Measurements from ENCODE around the gene NANOGP8. TPM values are rescaled to one million over a fixed set of nuclear protein-coding genes. Genes with fewer than 3 reads are reported as not detected.
"Not testable (repeated sequence)": the region's sequence is repeated elsewhere in the genome, so short reads cannot be mapped to it uniquely, and the experiment has no call there.

The NANOGP8 gene
- total and polyA plus RNA-seq, 9 donors = 0.16 to 3.3 (median 0.92) TPM

- intact Hi-C loops (cut with DNase I) = no loop called here
- no peaks in the 10 kb centered on the region for H3K27me3 ChIP-seq
- no peaks in the 10 kb centered on the region for H3K4me1 ChIP-seq (ENCODE audit: insufficient read depth)
- no peak overlapping the region for H3K27ac ChIP-seq
- H3K9me3 ChIP-seq = no peaks in the 10 kb centered on the region
- 93 to 96% (median 94%) methylated on average over 2 of the region's 2 CpGs for WGBS, 3 donors
- no peak overlapping the region for H3K4me3 ChIP-seq
- TF ChIP-seq POLR2A (IDR thresholded peaks at IDR 0.05) = no peak
- TF ChIP-seq, protein P1, sequence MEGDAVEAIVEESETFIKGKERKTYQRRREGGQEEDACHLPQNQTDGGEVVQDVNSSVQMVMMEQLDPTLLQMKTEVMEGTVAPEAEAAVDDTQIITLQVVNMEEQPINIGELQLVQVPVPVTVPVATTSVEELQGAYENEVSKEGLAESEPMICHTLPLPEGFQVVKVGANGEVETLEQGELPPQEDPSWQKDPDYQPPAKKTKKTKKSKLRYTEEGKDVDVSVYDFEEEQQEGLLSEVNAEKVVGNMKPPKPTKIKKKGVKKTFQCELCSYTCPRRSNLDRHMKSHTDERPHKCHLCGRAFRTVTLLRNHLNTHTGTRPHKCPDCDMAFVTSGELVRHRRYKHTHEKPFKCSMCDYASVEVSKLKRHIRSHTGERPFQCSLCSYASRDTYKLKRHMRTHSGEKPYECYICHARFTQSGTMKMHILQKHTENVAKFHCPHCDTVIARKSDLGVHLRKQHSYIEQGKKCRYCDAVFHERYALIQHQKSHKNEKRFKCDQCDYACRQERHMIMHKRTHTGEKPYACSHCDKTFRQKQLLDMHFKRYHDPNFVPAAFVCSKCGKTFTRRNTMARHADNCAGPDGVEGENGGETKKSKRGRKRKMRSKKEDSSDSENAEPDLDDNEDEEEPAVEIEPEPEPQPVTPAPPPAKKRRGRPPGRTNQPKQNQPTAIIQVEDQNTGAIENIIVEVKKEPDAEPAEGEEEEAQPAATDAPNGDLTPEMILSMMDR (IDR thresholded peaks at IDR 0.05) = no peak
- no peak for TF ChIP-seq EP300 (IDR thresholded peaks at IDR 0.05)
- H3K36me3 ChIP-seq = no peaks in the 10 kb centered on the region
- no peak for DNase-seq
Observed at GRCh38 chr15:35089551-35089950, 4.5 kb upstream of the NANOGP8 start.

- no peaks in the 10 kb centered on the region for H3K27me3 ChIP-seq
- no peaks in the 10 kb centered on the region for H3K4me1 ChIP-seq (ENCODE audit: insufficient read depth)
- 77 to 92% (median 83%) methylated on average over 1 of the region's 1 CpG for WGBS, 3 donors
- no peak overlapping the region for H3K27ac ChIP-seq
- DNase-seq = no peak
- intact Hi-C loops (cut with DNase I) = no loop called here
- TF ChIP-seq EP300 (IDR thresholded peaks at IDR 0.05) = no peak
- TF ChIP-seq, protein P1 (IDR thresholded peaks at IDR 0.05) = no peak
- TF ChIP-seq POLR2A (IDR thresholded peaks at IDR 0.05) = no peak
- H3K4me3 ChIP-seq = no peak overlapping the region
- H3K36me3 ChIP-seq = no peaks in the 10 kb centered on the region
- no peaks in the 10 kb centered on the region for H3K9me3 ChIP-seq
Observed at GRCh38 chr15:35088329-35088728, 3.2 kb upstream of the NANOGP8 start.

GRCh38 chr15:35087759-35088158 lies 2.7 kb upstream of the NANOGP8 start:
- TF ChIP-seq, protein P1 (IDR thresholded peaks at IDR 0.05) = no peak
- no peak for TF ChIP-seq POLR2A (IDR thresholded peaks at IDR 0.05)
- TF ChIP-seq EP300 (IDR thresholded peaks at IDR 0.05) = no peak
- WGBS, 3 donors = 64 to 70% (median 64%) methylated on average over 3 of the region's 3 CpGs
- H3K36me3 ChIP-seq = no peaks in the 10 kb centered on the region
- no peaks in the 10 kb centered on the region for H3K4me1 ChIP-seq (ENCODE audit: insufficient read depth)
- H3K27me3 ChIP-seq = no peaks in the 10 kb centered on the region
- intact Hi-C loops (cut with DNase I) = no loop called here
- no peaks in the 10 kb centered on the region for H3K9me3 ChIP-seq
- H3K27ac ChIP-seq = no peak overlapping the region
- no peak for DNase-seq
- no peak overlapping the region for H3K4me3 ChIP-seq

DNA sequence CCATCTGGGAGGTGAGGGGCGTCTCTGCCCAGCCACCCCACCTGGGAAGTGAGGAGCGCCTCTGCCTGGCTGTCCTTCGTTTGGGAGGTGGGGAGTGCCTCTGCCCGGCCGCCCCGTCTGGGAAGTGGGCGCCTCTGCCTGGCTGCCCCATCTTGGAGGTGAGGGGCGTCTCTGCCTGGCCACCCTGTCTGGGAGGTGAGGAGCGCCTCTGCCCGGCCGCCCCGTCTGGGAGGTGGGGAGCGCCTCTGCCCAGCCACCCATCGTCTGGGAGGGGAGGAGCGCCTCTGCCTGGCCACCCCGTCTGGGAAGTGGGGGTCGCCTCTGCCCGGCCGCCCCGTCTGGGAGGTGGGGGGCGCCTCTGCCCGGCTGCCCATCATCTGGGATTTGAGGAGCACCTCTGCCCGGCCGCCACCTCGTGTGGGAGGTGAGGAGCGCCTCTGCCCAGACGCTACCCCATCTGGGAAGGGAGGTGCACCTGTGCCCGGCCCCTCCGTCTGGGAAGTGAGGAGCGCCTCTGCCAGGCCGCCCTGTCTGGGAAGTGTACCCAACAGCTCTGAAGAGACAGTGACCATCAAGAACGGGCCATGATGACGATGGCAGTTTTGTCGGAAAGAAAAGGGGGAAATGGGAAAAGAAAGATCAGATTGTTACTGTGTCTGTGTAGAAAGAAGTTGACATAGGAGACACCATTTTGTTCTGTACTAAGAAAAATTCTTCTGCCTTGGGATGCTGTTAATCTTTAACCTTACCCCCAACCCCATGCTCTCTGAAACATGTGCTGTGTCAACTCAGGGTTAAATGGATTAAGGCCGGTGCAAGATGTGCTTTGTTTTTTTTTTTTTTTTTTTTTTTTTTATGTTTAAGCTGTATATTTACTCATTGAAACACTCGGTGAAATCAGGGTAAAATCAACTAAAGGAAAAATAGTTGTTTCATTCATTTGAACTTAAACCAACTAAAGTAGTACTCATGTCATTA lies 2.4 kb downstream of the NANOGP8 start:
- intact Hi-C loops (cut with DNase I); H3K9me3 ChIP-seq; H3K4me1 ChIP-seq (ENCODE audit: insufficient read depth); DNase-seq; H3K36me3 ChIP-seq; H3K27ac ChIP-seq; H3K4me3 ChIP-seq; H3K27me3 ChIP-seq: not testable (repeated sequence)
- 91 to 97% (median 95%) methylated on average over 29 to 36 of the region's 36 CpGs for WGBS, 3 donors

DNA sequence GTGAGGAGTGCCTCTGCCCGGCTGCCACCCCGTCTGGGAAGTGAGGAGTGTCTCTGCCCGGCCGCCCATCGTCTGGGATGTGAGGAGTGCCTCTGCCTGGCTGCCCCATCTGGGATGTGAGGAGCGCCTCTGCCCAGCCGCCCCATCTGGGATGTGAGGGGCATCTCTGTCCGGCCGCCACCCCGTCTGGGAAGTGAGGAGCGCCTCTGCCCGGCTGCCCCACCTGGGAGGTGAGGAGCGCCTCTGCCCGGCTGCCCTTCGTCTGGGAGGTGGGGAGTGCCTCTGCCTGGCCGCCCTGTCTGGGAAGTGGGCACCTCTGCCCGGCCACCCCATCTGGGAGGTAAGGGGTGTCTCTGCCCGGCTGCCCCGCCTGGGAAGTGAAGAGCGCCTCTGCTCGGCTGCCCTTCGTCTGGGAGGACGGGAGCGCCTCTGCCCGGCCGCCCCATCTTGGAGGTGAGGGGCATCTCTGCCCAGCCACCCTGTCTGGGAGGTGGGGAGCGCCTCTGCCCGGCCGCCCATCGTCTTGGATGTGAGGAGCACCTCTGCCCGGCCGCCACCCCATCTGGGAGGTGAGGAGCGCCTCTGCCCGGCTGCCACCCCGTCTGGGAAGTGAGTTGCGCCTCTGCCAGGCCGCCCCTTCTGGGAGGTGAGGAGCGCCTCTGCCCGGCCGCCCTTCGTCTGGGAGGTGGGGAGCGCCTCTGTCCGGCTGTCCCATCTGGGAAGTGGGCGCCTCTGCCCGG lies 3.3 kb downstream of the NANOGP8 start:
- H3K4me3 ChIP-seq; intact Hi-C loops (cut with DNase I): not testable (repeated sequence)
- WGBS, 3 donors = 94 to 95% (median 95%) methylated on average over 41 to 45 of the region's 45 CpGs

More for the DNA sequence above, 3.3 kb downstream of the NANOGP8 start:
- H3K4me1 ChIP-seq (ENCODE audit: insufficient read depth); H3K36me3 ChIP-seq; DNase-seq; H3K9me3 ChIP-seq; H3K27me3 ChIP-seq; H3K27ac ChIP-seq: not testable (repeated sequence)
